Tibial artery (tissue), 4 donors: ENCODE results near the gene AGR2.

Experiments
- DNase-seq, 2 donors: peaks; one replicate each; pipeline ENCODE4 v3.0.0-alpha.2; 2019
- H3K27ac ChIP-seq, 2 donors: fragments of 200-600 bp; sonication (generic) in 1 of 2; 1 replicate in 1 of 2; 2 replicates in 1 of 2; pipeline ENCODE4 v1.5.1; 2018 to 2019; ENCODE audit warnings: mild to moderate bottlenecking in 1 of 2
- H3K27me3 ChIP-seq, 2 donors: fragments of 200-600 bp; sonication (generic) in 1 of 2; one replicate each; pipeline versions ENCODE4 v1.5.1 to v1.6.0; 2016 to 2019
- H3K36me3 ChIP-seq, 3 donors: fragments of 200-600 bp; sonication (generic) in 2 of 3; one replicate each; pipeline ENCODE4 v1.5.1; 2016 to 2019; ENCODE audit warnings: mild to moderate bottlenecking in 2 of 3
- H3K4me1 ChIP-seq, 4 donors: fragments of 200-600 bp; sonication (generic) in 2 of 4; 1 replicate in 3 of 4; 2 replicates in 1 of 4; pipeline ENCODE4 v1.5.1; 2016 to 2019
- H3K4me3 ChIP-seq, 2 donors: fragments of 200-600 bp; sonication (generic) in 1 of 2; 1 replicate in 1 of 2; 2 replicates in 1 of 2; pipeline ENCODE4 v1.5.1; 2018 to 2019; ENCODE audit warnings: mild to moderate bottlenecking in 2 of 2
- H3K9me3 ChIP-seq, 3 donors: fragments of 200-600 bp; sonication (generic) in 1 of 3; one replicate each; pipeline ENCODE4 v1.5.1; 2016 to 2019
- CTCF ChIP-seq, 2 experiments: fragments of 200-600 bp in 1 of 2; fragments of 450-650 bp in 1 of 2; IDR thresholded peaks; one replicate each; pipeline ENCODE4 v1.5.1; 2017 to 2019; ENCODE audit warnings: antibody characterized with exemption in 2 of 2, mild to moderate bottlenecking in 1 of 2, moderate library complexity in 1 of 2
- intact Hi-C: fragments of 100-400 bp; cut with DNase I; formaldehyde crosslinking; loops from one replicate; pipeline ENCODE4 v1.15.0; 2023; ENCODE audit warnings: low total_unique reads

The AGR2 gene

GRCh38 chr7:16747102-16747501 is 57.7 kb downstream of the AGR2 start:
- Histone ChIP-seq H3K36me3 (no peaks in the 10 kb centered on the region), H3K4me3 (no peak overlapping the region), H3K4me1 (no peaks in the 10 kb centered on the region), H3K9me3 (no peaks in the 10 kb centered on the region), H3K27ac (no peak overlapping the region), H3K27me3 (no peaks in the 10 kb centered on the region)
- TF ChIP-seq CTCF (IDR thresholded peaks at IDR 0.05), result no peak
- DNase-seq, result no peak
- intact Hi-C loops, result no loop called here

GRCh38 chr7:16745645-16746044 is 59.2 kb downstream of the AGR2 start:
- no peak for TF ChIP-seq CTCF (IDR thresholded peaks at IDR 0.05)
- H3K27me3 ChIP-seq, result no peaks in the 10 kb centered on the region
- H3K4me1 ChIP-seq, result peaks cover 0 to 1% (median 0%) of the 10 kb centered on the region in 4 donors
- H3K27ac ChIP-seq, result no peak overlapping the region
- H3K4me3 ChIP-seq, result no peak overlapping the region
- intact Hi-C loops, result no loop called here
- no peak for DNase-seq
- H3K9me3 ChIP-seq, result no peaks in the 10 kb centered on the region
- H3K36me3 ChIP-seq, result no peaks in the 10 kb centered on the region

- intact Hi-C loops, result no loop called here
- TF ChIP-seq CTCF (IDR thresholded peaks at IDR 0.05), result no peak
- no peak for DNase-seq
- Histone ChIP-seq H3K4me3 (no peak overlapping the region), H3K27me3 (no peaks in the 10 kb centered on the region), H3K4me1 (peaks cover 0 to 7% (median 0%) of the 10 kb centered on the region in 4 donors), H3K36me3 (no peaks in the 10 kb centered on the region), H3K27ac (no peak overlapping the region), H3K9me3 (no peaks in the 10 kb centered on the region)
These were observed 60.1 kb downstream of the AGR2 start for GRCh38 chr7:16744518-16745250.

- no peaks in the 10 kb centered on the region for H3K9me3 ChIP-seq
- intact Hi-C loops, result no loop called here
- no peak for DNase-seq
- no peak overlapping the region for H3K27ac ChIP-seq
- no peaks in the 10 kb centered on the region for H3K36me3 ChIP-seq
- no peaks in the 10 kb centered on the region for H3K27me3 ChIP-seq
- no peak overlapping the region for H3K4me3 ChIP-seq
- no peak for TF ChIP-seq CTCF (IDR thresholded peaks at IDR 0.05)
- peaks cover 0 to 7% (median 0%) of the 10 kb centered on the region in 4 donors for H3K4me1 ChIP-seq
These were observed 61.6 kb downstream of the AGR2 start for GRCh38 chr7:16743236-16743635.

GRCh38 chr7:16742547-16742946 is 62.3 kb downstream of the AGR2 start:
- no peaks in the 10 kb centered on the region for H3K36me3 ChIP-seq
- no peak for TF ChIP-seq CTCF (IDR thresholded peaks at IDR 0.05)
- no peak overlapping the region for H3K4me3 ChIP-seq
- DNase-seq, result no peak
- intact Hi-C loops, result no loop called here
- no peaks in the 10 kb centered on the region for H3K27me3 ChIP-seq
- H3K9me3 ChIP-seq, result no peaks in the 10 kb centered on the region
- no peak overlapping the region for H3K27ac ChIP-seq
- H3K4me1 ChIP-seq, result peaks cover 0 to 7% (median 0%) of the 10 kb centered on the region in 4 donors
